K562 (cell line): Measurements from ENCODE around the gene SAE1. TPM values are rescaled to one million over a fixed set of nuclear protein-coding genes. Genes with fewer than 3 reads are reported as not detected.
A peak's percentile ranks its signal among the peaks of the same experiment; 100 is the strongest.

Source experiments
- AFF4 ChIP-seq: sonication (generic); formaldehyde crosslinking; IDR thresholded peaks from 2 replicates; pipeline ENCODE4 v1.8.0; 2023; ENCODE audit warnings: mild to moderate bottlenecking, missing genetic modification reagents
- ARID1B ChIP-seq: fragments of 450-650 bp; IDR thresholded peaks from 2 replicates; pipeline ENCODE4 v1.6.1; 2016; ENCODE audit warnings: antibody characterized with exemption, mild to moderate bottlenecking, inconsistent platforms
- BCLAF1 ChIP-seq, 2 experiments: fragments of 450-650 bp in 1 of 2; IDR thresholded peaks; 2 replicates each; pipeline ENCODE4 v1.6.1; 2011 to 2017; ENCODE audit warnings: low read depth in 2 of 2, antibody characterized with exemption in 1 of 2, borderline replicate concordance in 1 of 2, low read length in 1 of 2, mild to moderate bottlenecking in 1 of 2, mixed read lengths in 1 of 2; ENCODE audit not compliant: control insufficient read depth in 1 of 2
- BRF1 ChIP-seq: IDR thresholded peaks from 3 replicates; pipeline ENCODE4 v1.6.1; 2011; ENCODE audit warnings: borderline replicate concordance, mild to moderate bottlenecking; ENCODE audit not compliant: insufficient read length; ENCODE audit errors: extremely low read depth
- HMGN3 ChIP-seq: IDR thresholded peaks from 2 replicates; pipeline ENCODE4 v1.6.1; 2011; ENCODE audit warnings: borderline replicate concordance, low read depth, mild to moderate bottlenecking, mixed read lengths, low read length; ENCODE audit not compliant: insufficient read length; ENCODE audit errors: extremely low read depth
- MTA3 ChIP-seq: fragments of 450-650 bp; formaldehyde crosslinking; IDR thresholded peaks from 2 replicates; pipeline ENCODE4 v1.6.1; 2017; ENCODE audit warnings: mild to moderate bottlenecking, borderline replicate concordance
- ZNF24 ChIP-seq: fragments of 450-650 bp; IDR thresholded peaks from 2 replicates; pipeline ENCODE4 v1.6.1; 2016
- ZNF318 ChIP-seq, 2 experiments: fragments of 450-650 bp; IDR thresholded peaks; 2 replicates each; pipeline ENCODE4 v1.6.1; 2016; ENCODE audit warnings: mild to moderate bottlenecking in 2 of 2, borderline replicate concordance in 1 of 2, low read depth in 1 of 2, moderate library complexity in 1 of 2
- ZNF830 ChIP-seq: fragments of 250-450 bp; sonication (Bioruptor Pico); IDR thresholded peaks from 2 replicates; pipeline ENCODE4 v1.5.0; 2021; ENCODE audit warnings: mild to moderate bottlenecking
- ZZZ3 ChIP-seq: fragments of 450-650 bp; IDR thresholded peaks from 2 replicates; pipeline ENCODE4 v1.6.1; 2016; ENCODE audit warnings: antibody characterized with exemption, mild to moderate bottlenecking, moderate library complexity
- polyA plus RNA-seq, 8 experiments: library from polyadenylated mRNA; depleted of rRNA in 4 of 8; stranded (reverse) in 5 of 8; unstranded in 3 of 8; fragments of >200 nt; fragmentation: Nextera tagmentation in 2 of 8; fragmentation: Illumina TruSeq in 1 of 8; extraction: Ambion mirVana in 2 of 8; extraction: Trizol in 1 of 8; gene quantifications; 2 replicates each; pipeline versions ENCODE4 v1.2.1 to v1.2.3, GENCODE V29; 2011 to 2014; ENCODE audit warnings: inconsistent platforms in 1 of 8, missing spikeins in 1 of 8
- total RNA-seq, 7 experiments: library from RNA; depleted of rRNA in 6 of 7; stranded (reverse); fragments of >200 nt in 6 of 7; fragmentation: Illumina TruSeq in 2 of 7; extraction: Trizol in 2 of 7; gene quantifications; 2 replicates each; pipeline versions ENCODE4 v1.2.1 to v1.2.3, GENCODE V29; 2011 to 2021; ENCODE audit warnings: low replicate concordance in 1 of 7

SAE1 gene
- total and polyA plus RNA-seq, 9 of the 15 experiments (the other 6 are each of a cell fraction or from before 2014, with no cell fraction given) = 82.8 to 299 (median 217) TPM

DNA sequence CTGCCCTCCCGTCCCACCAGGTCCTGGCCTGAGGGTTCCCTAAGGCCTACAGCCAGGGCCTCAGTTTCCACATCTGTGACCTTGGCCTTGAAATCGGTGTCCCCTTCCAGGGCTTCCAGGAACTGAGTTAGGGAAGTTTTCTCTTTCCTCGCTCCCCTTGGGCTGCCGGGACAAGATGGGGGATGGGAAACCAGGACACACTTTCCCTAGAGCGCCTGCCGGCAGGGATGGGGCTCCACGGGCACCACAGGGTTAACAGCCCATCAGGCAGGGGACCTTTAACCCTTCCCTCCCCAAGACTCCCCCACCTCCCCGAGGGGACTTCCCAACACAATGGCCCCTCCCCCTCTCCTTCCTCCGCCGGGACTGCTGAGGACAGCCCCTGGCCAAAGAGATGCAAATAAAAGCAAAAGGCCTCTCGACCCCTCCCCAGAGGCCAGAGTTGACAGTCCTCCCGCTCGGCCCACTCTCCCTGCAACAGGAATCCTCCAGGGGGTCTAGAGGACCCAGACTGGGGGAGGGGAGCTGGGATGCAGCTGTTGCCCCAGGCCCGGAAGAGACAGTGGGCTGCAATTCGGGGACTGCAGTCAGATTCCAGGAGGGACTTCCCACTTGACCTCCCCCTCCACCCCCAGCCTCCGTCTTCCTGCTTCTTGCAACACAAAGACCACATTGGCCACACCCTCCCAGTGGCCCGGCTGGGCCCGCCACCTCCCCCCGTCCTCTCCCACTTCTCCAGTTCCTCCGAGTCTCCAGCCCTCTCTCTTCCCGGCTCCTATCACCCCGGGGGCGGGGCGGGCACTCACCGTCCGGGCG lies 96.9 kb downstream of the SAE1 start (continued):
- peak in 1 of 2 experiments; percentile 65; a peak in 2 of 4 replicates for TF ChIP-seq ZNF318 (IDR thresholded peaks at IDR 0.05; ENCODE audit: borderline replicate concordance in 1 of 2, low read depth in 1 of 2)
- TF ChIP-seq ARID1B = peak; percentile 71
- no peak for TF ChIP-seq AFF4 (CRISPR knock-in tag)
- peak; percentile 57; the same call in 1 of the 2 replicates for TF ChIP-seq ZNF830 (CRISPR knock-in tag)
- 0 out of 4 replicates have a peak, but pooled peaks of 1 of the 2 experiments have one; percentile 54 for TF ChIP-seq BCLAF1 (IDR thresholded peaks at IDR 0.05; ENCODE audit: borderline replicate concordance in 1 of 2, control insufficient read depth in 1 of 2, low read depth in 2 of 2, low read length in 1 of 2)
- TF ChIP-seq BRF1 = no peak
- 0 out of 2 replicates have a peak, but pooled peaks have one; percentile 41 for TF ChIP-seq ZNF24
- peak; percentile 15 for TF ChIP-seq HMGN3
- TF ChIP-seq MTA3 = peak; percentile 73
- TF ChIP-seq ZZZ3 = no peak
